GM21717 (cell line): ENCODE measurements around the gene CHST8.

Experiments
- ATAC-seq: cut with Tn5 transposase; IDR thresholded peaks from one replicate; pipeline ENCODE4 v1.9.1; 2021; ENCODE audit warnings: mild to moderate bottlenecking, moderate library complexity; ENCODE audit not compliant: unreplicated experiment

Gene CHST8

DNA sequence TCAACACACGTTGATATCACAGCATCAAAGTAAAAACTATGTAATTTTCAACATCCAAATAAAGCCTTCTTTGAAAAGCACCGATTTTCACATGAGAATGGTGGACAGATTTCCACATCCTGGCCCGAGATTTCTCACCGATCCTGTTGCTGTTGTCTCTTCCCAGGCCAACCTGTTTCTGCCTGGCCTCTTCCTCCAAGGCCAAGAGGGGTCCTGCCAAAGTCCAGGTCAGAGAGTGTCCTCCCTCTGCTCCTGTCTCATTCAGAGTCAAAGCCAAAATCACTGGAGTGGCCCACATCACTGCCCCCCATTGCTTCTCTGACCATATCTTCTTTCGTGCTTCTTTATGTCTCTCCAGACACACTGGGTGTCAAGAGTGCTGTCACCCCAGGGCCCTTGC lies 49.5 kb downstream of the CHST8 start:
- no peak for ATAC-seq

- ATAC-seq, result no peak
Measured at GRCh38 chr19:33673258-33673875, 51.6 kb downstream of the CHST8 start.

GRCh38 chr19:33673996-33674625 lies 52.4 kb downstream of the CHST8 start:
- no peak for ATAC-seq

DNA sequence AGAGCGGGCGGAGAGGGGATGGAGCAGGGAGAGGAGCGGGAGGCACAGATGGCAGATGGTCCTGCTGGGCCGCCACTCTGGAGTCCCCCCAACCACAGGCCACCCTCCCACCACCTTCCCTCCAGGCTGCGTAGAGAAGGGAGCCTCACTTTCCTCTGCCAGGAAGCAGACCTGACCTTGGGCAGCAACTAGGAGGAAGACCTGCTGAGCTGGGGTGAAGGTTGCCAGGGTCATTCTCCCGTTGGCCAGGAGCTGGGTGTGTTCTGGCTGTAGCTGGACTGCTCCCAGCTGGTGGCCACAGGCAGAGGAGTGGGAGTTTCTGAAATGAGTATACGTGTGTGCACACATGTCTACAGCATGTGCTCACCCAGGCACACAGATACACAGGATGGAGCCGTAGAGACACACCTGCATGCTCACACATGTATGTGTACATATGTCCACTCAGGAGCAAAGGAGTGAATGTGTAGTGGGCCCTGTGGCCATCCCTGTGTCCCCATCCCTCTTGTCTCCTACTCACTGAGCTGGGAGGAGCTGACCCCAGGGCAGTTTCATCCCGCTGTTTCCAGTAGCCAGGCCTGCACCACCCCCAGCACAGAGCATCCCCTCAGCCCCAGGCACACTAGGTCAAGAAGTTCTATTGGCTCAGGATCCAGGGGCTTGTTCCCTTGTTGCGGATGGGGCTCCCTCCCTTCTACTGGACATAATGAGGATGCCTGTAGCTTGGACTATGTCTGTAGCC lies 53.0 kb downstream of the CHST8 start:
- no peak for ATAC-seq

DNA sequence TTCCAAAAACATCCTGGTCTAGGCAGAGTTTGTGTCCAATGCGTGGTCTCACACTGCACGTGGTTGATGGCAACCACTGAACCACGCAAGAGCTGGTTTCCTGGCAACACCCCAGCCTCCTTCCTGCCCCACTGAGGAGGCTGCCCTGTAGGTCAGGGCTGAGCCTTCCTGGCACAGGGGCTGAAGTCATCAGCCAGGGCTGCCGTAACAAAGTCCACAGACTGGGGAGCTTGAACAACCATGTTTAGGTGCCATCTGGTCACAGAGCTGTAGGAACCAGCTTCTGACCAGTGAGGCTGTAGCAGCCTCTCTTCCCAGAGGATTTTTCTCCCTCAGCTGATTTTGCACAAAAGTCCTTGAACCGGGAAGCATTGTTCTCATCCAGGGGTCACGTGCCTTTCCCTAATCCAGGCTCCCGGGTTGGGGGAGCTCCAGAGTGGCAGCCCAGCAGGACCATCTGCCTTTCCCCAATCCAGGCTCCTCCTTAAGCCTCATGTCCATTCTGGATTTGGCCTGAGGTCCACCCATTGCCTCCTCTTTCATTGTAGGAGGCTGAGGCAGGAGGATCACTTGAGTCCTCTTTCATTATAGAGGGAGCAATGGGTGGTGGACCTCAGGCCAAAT lies 53.9 kb downstream of the CHST8 start:
- ATAC-seq, result no peak

DNA sequence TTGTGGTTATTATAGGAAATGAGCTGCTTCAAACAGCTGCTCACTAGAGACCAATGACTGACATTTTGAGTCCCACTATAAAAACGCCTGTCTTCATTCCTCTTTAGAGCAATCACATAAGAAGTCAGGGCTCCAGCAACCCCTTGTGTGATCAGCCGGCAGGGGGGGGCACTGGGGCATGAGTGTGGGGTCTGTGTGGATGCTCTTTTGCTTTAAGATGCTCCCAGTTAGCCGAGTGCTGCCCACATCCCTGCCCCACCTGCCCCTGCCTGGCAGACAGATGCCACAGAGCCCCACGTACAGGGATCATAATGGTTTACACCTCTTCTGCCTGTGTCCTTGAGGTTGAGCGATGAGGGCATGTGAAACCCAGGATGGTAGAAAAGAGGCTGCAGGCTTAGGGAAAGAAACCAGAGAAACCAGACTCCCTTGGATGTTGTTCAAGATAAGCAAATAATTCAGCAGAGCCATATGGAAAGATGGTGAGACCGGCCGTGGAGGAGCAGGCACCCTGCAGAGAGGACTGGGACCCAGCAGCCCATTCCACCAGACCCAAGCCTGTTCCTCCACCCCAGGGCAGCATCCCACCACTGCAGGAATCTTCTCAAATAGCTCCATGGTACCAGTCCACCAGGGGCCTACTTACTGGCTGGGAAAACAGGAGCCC lies 55.4 kb downstream of the CHST8 start:
- ATAC-seq, result no peak

- ATAC-seq, result no peak
Measured at GRCh38 chr19:33677745-33678426, 56.1 kb downstream of the CHST8 start.

GRCh38 chr19:33678796-33679585 lies 57.2 kb downstream of the CHST8 start:
- no peak for ATAC-seq

- ATAC-seq, result no peak
Measured at GRCh38 chr19:33679696-33680095, 57.9 kb downstream of the CHST8 start.

GRCh38 chr19:33681081-33681680 lies 59.4 kb downstream of the CHST8 start:
- ATAC-seq, result no peak

GRCh38 chr19:33683881-33684537 lies 62.3 kb downstream of the CHST8 start:
- ATAC-seq, result no peak

DNA sequence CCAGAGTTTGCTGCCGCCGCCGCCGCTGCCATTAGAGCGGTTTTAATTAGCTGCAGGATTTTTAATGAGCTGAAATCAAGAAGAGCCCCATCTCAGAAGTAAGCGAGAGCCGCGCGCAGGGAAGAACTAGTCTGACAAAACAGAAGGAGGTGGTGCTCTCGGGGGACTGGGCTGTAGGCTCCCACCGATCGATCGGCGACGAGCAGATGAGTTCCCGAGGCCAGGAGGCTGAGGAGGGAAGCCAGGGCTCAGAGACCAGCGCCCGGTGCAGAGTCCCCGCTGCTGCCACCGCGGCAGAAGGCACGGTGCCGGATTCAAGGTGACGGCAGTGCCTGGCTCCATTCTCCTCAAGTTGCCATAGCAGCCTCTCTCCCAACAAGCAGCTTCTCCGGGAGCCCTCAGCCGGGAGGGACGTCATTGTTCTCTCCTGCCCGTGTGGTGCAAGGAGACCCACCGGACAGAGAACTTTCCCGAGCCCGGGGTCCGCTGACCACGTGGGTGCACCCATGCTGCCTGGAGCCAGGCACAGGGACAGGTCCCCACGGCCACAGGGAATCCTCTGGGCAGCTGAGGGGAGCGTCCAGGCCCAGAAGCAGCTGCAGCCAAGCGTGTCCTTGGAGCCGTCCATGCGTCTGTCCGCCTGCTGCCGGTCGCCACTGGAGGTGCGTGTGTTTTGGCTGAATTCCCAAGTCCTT lies 62.9 kb downstream of the CHST8 start:
- ATAC-seq, result no peak

GRCh38 chr19:33685541-33685940 lies 63.8 kb downstream of the CHST8 start:
- ATAC-seq, result no peak

DNA sequence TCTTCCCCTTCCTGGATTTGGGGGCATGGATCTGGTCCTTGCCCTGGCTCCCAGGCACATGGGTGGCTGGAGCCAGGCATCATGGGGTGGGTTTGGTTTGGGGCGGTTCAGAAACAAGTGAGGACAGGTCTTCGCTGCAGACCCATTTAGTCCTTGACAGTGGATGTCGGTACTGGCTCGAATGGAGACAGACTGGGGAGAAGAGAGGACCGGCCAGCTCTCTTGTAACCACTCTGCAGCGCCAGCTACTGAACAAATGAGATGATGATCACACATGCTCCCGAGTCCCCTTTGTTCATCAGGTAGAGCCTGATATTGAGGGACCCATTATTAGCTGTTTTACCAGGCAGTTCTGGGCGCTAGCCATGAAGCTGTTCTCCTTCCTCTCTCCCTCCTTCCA lies 64.5 kb downstream of the CHST8 start:
- no peak for ATAC-seq

GRCh38 chr19:33686687-33687480 lies 65.1 kb downstream of the CHST8 start:
- ATAC-seq, result no peak

- no peak for ATAC-seq
Measured at GRCh38 chr19:33687481-33688170, 65.9 kb downstream of the CHST8 start.
